Measurements from ENCODE around the gene PSME3IP1.

Gene PSME3IP1

GRCh38 chr16:57179215-57179828, 6.5 kb downstream of the PSME3IP1 start:
- no peak overlapping the region for H2AFZ ChIP-seq (ENCODE audit: low read depth)
- H4K20me1 ChIP-seq (ENCODE audit: insufficient read depth) = no peaks in the 10 kb centered on the region
- no peak overlapping the region for H3K4me2 ChIP-seq
- H3K79me2 ChIP-seq (ENCODE audit: insufficient read depth, low read depth) = peaks cover 41% of the 10 kb centered on the region
- H3K9ac ChIP-seq = no peak overlapping the region
- H3K4me3 ChIP-seq (IDR thresholded peaks at IDR 0.05; ENCODE audit: insufficient read depth, low read depth, low read length) = no peak overlapping the region
- no peak overlapping the region for H3K27ac ChIP-seq
- no peaks in the 10 kb centered on the region for H3K36me3 ChIP-seq (ENCODE audit: insufficient read depth)
- TF ChIP-seq CTCF (conservative IDR thresholded peaks at IDR 0.05; ENCODE audit: low read depth, low read length) = no peak
- H3K27me3 ChIP-seq (ENCODE audit: insufficient read depth, low read depth) = no peaks in the 10 kb centered on the region
- H3K4me1 ChIP-seq (ENCODE audit: low read depth, poor library complexity, severe bottlenecking) = peaks cover 9% of the 10 kb centered on the region

GRCh38 chr16:57178793-57179212, 7.0 kb downstream of the PSME3IP1 start:
- no peak overlapping the region for H3K4me2 ChIP-seq
- no peaks in the 10 kb centered on the region for H4K20me1 ChIP-seq (ENCODE audit: insufficient read depth)
- H3K27me3 ChIP-seq (ENCODE audit: insufficient read depth, low read depth) = no peaks in the 10 kb centered on the region
- H3K4me3 ChIP-seq (IDR thresholded peaks at IDR 0.05; ENCODE audit: insufficient read depth, low read depth, low read length) = no peak overlapping the region
- H3K27ac ChIP-seq = no peak overlapping the region
- H3K4me1 ChIP-seq (ENCODE audit: low read depth, poor library complexity, severe bottlenecking) = peaks cover 4% of the 10 kb centered on the region
- no peaks in the 10 kb centered on the region for H3K36me3 ChIP-seq (ENCODE audit: insufficient read depth)
- peaks cover 36% of the 10 kb centered on the region for H3K79me2 ChIP-seq (ENCODE audit: insufficient read depth, low read depth)
- no peak for TF ChIP-seq CTCF (conservative IDR thresholded peaks at IDR 0.05; ENCODE audit: low read depth, low read length)
- no peak overlapping the region for H2AFZ ChIP-seq (ENCODE audit: low read depth)
- no peak overlapping the region for H3K9ac ChIP-seq

- Histone ChIP-seq H3K79me2 (ENCODE audit: insufficient read depth, low read depth) (peaks cover 30% of the 10 kb centered on the region), H3K4me1 (ENCODE audit: low read depth, poor library complexity, severe bottlenecking) (no peaks in the 10 kb centered on the region), H3K9ac (no peak overlapping the region), H4K20me1 (ENCODE audit: insufficient read depth) (no peaks in the 10 kb centered on the region), H3K4me3 (IDR thresholded peaks at IDR 0.05; ENCODE audit: insufficient read depth, low read depth, low read length) (no peak overlapping the region), H3K27ac (no peak overlapping the region), H2AFZ (ENCODE audit: low read depth) (no peak overlapping the region), H3K27me3 (ENCODE audit: insufficient read depth, low read depth) (no peaks in the 10 kb centered on the region), H3K4me2 (no peak overlapping the region), H3K36me3 (ENCODE audit: insufficient read depth) (no peaks in the 10 kb centered on the region)
- TF ChIP-seq CTCF (conservative IDR thresholded peaks at IDR 0.05; ENCODE audit: low read depth, low read length) = no peak
Observed at GRCh38 chr16:57178196-57178595, 7.6 kb downstream of the PSME3IP1 start.

GRCh38 chr16:57175896-57176295, 9.9 kb downstream of the PSME3IP1 start:
- H3K4me3 ChIP-seq (IDR thresholded peaks at IDR 0.05; ENCODE audit: insufficient read depth, low read depth, low read length) = no peak overlapping the region
- H3K9ac ChIP-seq = no peak overlapping the region
- no peak overlapping the region for H3K27ac ChIP-seq
- H4K20me1 ChIP-seq (ENCODE audit: insufficient read depth) = no peaks in the 10 kb centered on the region
- no peaks in the 10 kb centered on the region for H3K4me1 ChIP-seq (ENCODE audit: low read depth, poor library complexity, severe bottlenecking)
- H3K4me2 ChIP-seq = no peak overlapping the region
- no peak for TF ChIP-seq CTCF (conservative IDR thresholded peaks at IDR 0.05; ENCODE audit: low read depth, low read length)
- peaks cover 13% of the 10 kb centered on the region; the same call in 1 of the 2 replicates for H3K79me2 ChIP-seq (ENCODE audit: insufficient read depth, low read depth)
- no peaks in the 10 kb centered on the region for H3K27me3 ChIP-seq (ENCODE audit: insufficient read depth, low read depth)
- H2AFZ ChIP-seq (ENCODE audit: low read depth) = no peak overlapping the region
- no peaks in the 10 kb centered on the region for H3K36me3 ChIP-seq (ENCODE audit: insufficient read depth)
